ENCODE results near the gene SPECC1. TPM values are rescaled to one million over a fixed set of nuclear protein-coding genes. Genes with fewer than 3 reads are reported as not detected.

The SPECC1 gene
- total RNA-seq, 1 experiment from 2014 or later, result 43.5 TPM

DNA sequence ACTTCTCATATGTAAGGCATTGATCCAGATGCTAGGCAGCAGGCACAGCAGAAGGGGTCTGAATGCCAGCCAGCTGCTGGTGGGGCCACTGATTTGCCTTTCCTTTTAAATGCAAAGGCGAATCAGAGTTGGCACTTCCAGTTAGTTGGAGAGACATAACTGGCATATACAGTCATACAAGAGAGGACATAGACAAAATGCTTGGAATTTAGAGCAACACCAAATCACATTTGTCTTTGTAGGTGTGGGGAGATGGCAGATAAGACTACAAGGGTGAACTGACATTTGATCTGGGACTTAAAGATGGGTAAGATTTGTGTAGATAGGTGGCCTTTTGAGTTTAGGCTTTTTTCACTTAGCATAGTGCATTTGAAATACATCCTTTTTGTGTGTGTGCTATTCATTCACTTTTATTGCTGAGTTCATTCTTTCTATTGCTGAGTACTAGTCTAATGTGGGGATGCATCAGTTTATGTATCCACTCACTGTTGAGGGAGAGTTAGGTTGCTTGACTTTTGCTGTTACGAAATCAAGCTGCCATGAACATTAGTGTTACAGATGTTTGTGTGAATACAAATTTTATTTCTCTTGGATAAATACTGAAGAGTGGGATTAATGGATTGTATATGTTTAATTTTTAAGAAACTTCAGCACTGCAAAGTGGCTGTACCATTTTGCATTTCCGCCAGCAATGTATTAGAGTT, 74.1 kb downstream of the SPECC1 start:
- BruUV-seq (replicated peaks), result no TSS peak
- no peak for TF ChIP-seq RAD21 (IDR thresholded peaks at IDR 0.05; ENCODE audit: low read depth)
- TF ChIP-seq ZNF274 (IDR thresholded peaks at IDR 0.05; ENCODE audit: low read depth, low read length), result no peak
- TF ChIP-seq FOSL1 (IDR thresholded peaks at IDR 0.05; ENCODE audit: low read depth), result no peak
- no peak for TF ChIP-seq POLR2AphosphoS5 (IDR thresholded peaks at IDR 0.05; ENCODE audit: low read depth, low read length)
- TF ChIP-seq YY1 (IDR thresholded peaks at IDR 0.05; ENCODE audit: extremely low read depth, insufficient replicate concordance, low read depth, low read length), result no peak
- no peak for TF ChIP-seq SIN3A (IDR thresholded peaks at IDR 0.05; ENCODE audit: low read depth)
- TF ChIP-seq JUND (IDR thresholded peaks at IDR 0.05), result no peak
- TF ChIP-seq, protein P1, sequence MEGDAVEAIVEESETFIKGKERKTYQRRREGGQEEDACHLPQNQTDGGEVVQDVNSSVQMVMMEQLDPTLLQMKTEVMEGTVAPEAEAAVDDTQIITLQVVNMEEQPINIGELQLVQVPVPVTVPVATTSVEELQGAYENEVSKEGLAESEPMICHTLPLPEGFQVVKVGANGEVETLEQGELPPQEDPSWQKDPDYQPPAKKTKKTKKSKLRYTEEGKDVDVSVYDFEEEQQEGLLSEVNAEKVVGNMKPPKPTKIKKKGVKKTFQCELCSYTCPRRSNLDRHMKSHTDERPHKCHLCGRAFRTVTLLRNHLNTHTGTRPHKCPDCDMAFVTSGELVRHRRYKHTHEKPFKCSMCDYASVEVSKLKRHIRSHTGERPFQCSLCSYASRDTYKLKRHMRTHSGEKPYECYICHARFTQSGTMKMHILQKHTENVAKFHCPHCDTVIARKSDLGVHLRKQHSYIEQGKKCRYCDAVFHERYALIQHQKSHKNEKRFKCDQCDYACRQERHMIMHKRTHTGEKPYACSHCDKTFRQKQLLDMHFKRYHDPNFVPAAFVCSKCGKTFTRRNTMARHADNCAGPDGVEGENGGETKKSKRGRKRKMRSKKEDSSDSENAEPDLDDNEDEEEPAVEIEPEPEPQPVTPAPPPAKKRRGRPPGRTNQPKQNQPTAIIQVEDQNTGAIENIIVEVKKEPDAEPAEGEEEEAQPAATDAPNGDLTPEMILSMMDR (IDR thresholded peaks at IDR 0.05 in 2 of 3, conservative IDR thresholded peaks at IDR 0.05 in 1 of 3; ENCODE audit: borderline replicate concordance in 1 of 3, insufficient read depth in 1 of 3, low read depth in 2 of 3, low read length in 2 of 3), result no peak
- no peak for TF ChIP-seq TCF7L2 (IDR thresholded peaks at IDR 0.05; ENCODE audit: borderline replicate concordance, extremely low read depth, insufficient read depth, insufficient read length)
- TF ChIP-seq, protein P2, sequence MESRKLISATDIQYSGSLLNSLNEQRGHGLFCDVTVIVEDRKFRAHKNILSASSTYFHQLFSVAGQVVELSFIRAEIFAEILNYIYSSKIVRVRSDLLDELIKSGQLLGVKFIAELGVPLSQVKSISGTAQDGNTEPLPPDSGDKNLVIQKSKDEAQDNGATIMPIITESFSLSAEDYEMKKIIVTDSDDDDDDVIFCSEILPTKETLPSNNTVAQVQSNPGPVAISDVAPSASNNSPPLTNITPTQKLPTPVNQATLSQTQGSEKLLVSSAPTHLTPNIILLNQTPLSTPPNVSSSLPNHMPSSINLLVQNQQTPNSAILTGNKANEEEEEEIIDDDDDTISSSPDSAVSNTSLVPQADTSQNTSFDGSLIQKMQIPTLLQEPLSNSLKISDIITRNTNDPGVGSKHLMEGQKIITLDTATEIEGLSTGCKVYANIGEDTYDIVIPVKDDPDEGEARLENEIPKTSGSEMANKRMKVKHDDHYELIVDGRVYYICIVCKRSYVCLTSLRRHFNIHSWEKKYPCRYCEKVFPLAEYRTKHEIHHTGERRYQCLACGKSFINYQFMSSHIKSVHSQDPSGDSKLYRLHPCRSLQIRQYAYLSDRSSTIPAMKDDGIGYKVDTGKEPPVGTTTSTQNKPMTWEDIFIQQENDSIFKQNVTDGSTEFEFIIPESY (IDR thresholded peaks at IDR 0.05; ENCODE audit: extremely low read depth, insufficient replicate concordance, low read length), result no peak
- H3K79me2 ChIP-seq (ENCODE audit: insufficient read depth, low read length), result no peaks in the 10 kb centered on the region
- ATAC-seq (no peak), DNase-seq (ENCODE audit: low read depth, low spot score) (no peak)
- no peaks in the 10 kb centered on the region for H3K9me3 ChIP-seq (ENCODE audit: control insufficient read depth in 1 of 2, insufficient read depth in 1 of 2, low read depth in 1 of 2, low read length in 2 of 2)
- H4K20me1 ChIP-seq (ENCODE audit: insufficient read depth), result no peaks in the 10 kb centered on the region
- no peak overlapping the region for H2AFZ ChIP-seq (ENCODE audit: low read depth, low read length, poor library complexity, severe bottlenecking)
- H3K36me3 ChIP-seq (ENCODE audit: control insufficient read depth in 1 of 2, insufficient read depth in 2 of 2, low read length in 2 of 2), result no peaks in the 10 kb centered on the region
- no peaks in the 10 kb centered on the region for H3K4me1 ChIP-seq (ENCODE audit: control insufficient read depth in 1 of 2, insufficient read depth in 2 of 2, low read length in 2 of 2)
- intact Hi-C loops (cut with micrococcal nuclease), result no loop called here
- H3K27ac ChIP-seq (ENCODE audit: low read depth, low read length), result no peak overlapping the region
- no peak overlapping the region for H3K9ac ChIP-seq (ENCODE audit: low read length)
- H3K4me2 ChIP-seq (ENCODE audit: low read length), result no peak overlapping the region
- ChIA-PET RAD21 (ENCODE audit: low non-redundant PET in 1 of 2, low total read pairs in 2 of 2, uncharacterized antibody in 2 of 2, unreplicated experiment in 2 of 2) (no interaction called here), CTCF (no interaction called here), POLR2A (no interaction called here)
- no peaks in the 10 kb centered on the region for H3K27me3 ChIP-seq (ENCODE audit: insufficient read depth, low read length)
- no peaks in the 10 kb centered on the region for H3K9me2 ChIP-seq (ENCODE audit: insufficient read depth)
- H3K4me3 ChIP-seq (replicated peaks in 1 of 2; ENCODE audit: low read depth in 1 of 2, low read length in 2 of 2), result no peak overlapping the region

Data from HCT116 (cell line).